DND-41 (cell line): ENCODE results near the gene DDIT4.

Source experiments
- ATAC-seq: fragments of 200-7000 bp; cut with Tn5 transposase; 3 replicates; pipeline ENCODE4 v1.9.1; 2021; ENCODE audit warnings: low read depth; ENCODE audit not compliant: insufficient read depth
- DNase-seq: peaks from one replicate; pipeline ENCODE4 v3.0.0-alpha.2; 2020
- H2AFZ ChIP-seq: 2 replicates; pipeline ENCODE4 v1.6.0; 2012; ENCODE audit warnings: low read depth, low read length
- H3K27ac ChIP-seq: 2 replicates; pipeline ENCODE4 v1.5.1; 2012; ENCODE audit warnings: low read length, inconsistent platforms
- H3K27me3 ChIP-seq: fragments of 200-600 bp; sonication (generic); 2 replicates; pipeline ENCODE4 v1.6.0; 2012; ENCODE audit warnings: low read length, mild to moderate bottlenecking, inconsistent platforms; ENCODE audit not compliant: insufficient read depth, poor library complexity
- H3K36me3 ChIP-seq: 2 replicates; pipeline ENCODE4 v1.5.1; 2012; ENCODE audit warnings: low read length, inconsistent platforms; ENCODE audit not compliant: insufficient read depth
- H3K4me1 ChIP-seq: 2 replicates; pipeline ENCODE4 v1.5.1; 2012; ENCODE audit warnings: mild to moderate bottlenecking, low read length; ENCODE audit not compliant: insufficient read depth
- H3K4me2 ChIP-seq: 2 replicates; pipeline ENCODE4 v1.6.0; 2012; ENCODE audit warnings: mild to moderate bottlenecking, moderate library complexity, low read length, inconsistent platforms; ENCODE audit not compliant: insufficient read depth
- H3K4me3 ChIP-seq, 2 experiments: fragments of 200-600 bp in 1 of 2; shearing (Covaris generic) in 1 of 2; 2 replicates each; pipeline ENCODE4 v1.5.1; 2012 to 2016; ENCODE audit warnings: inconsistent platforms in 2 of 2, low read length in 2 of 2, mild to moderate bottlenecking in 2 of 2, low read depth in 1 of 2, moderate library complexity in 1 of 2
- H3K79me2 ChIP-seq: 2 replicates; pipeline ENCODE4 v1.6.0; 2012; ENCODE audit warnings: low read length, inconsistent platforms; ENCODE audit not compliant: insufficient read depth
- H3K9ac ChIP-seq: 2 replicates; pipeline ENCODE4 v1.6.0; 2012; ENCODE audit warnings: low read depth, mild to moderate bottlenecking, inconsistent platforms, low read length, moderate library complexity
- H3K9me3 ChIP-seq: 2 replicates; pipeline ENCODE4 v1.5.1; 2012; ENCODE audit warnings: low read length, moderate library complexity, mild to moderate bottlenecking, inconsistent platforms; ENCODE audit not compliant: insufficient read depth, severe bottlenecking
- H4K20me1 ChIP-seq: 2 replicates; pipeline ENCODE4 v1.6.0; 2012; ENCODE audit warnings: low read length; ENCODE audit not compliant: insufficient read depth
- EZH2 ChIP-seq: IDR thresholded peaks from 3 replicates; pipeline ENCODE4 v1.6.1; 2012; ENCODE audit warnings: borderline replicate concordance, low read depth, mild to moderate bottlenecking, moderate library complexity, low read length, inconsistent platforms; ENCODE audit not compliant: severe bottlenecking
- TF ChIP-seq, protein P1 (sequence below): IDR thresholded peaks from 2 replicates; pipeline ENCODE4 v1.5.1; 2012; ENCODE audit warnings: borderline replicate concordance, low read length, moderate library complexity, mild to moderate bottlenecking; ENCODE audit not compliant: poor library complexity, severe bottlenecking; ENCODE audit errors: extremely low read depth

Gene DDIT4

DNA sequence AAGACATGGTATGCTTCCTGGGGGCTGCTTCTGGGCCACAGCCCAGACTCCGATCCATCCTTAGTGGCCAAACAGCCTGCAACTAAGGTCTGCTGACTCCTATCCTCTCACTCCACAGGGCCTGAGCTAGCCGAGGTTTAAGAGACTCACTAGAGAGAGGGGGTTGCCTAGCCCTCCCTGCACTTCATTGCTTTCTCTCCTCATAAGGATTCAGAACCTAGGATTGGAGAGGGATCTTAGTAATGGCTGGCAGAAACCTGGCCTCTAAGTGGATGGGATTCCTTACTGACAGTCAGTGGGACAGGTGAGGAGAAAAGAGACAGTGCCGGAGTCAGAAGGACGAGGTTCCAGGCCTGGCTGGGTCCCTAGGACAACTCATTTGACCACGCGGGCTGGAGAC lies 8.2 kb upstream of the DDIT4 start:
- H3K9ac ChIP-seq: no peak overlapping the region
- no peak for ATAC-seq
- H3K4me1 ChIP-seq: peaks cover 52% of the 10 kb centered on the region
- H3K4me3 ChIP-seq: no peak overlapping the region
- no peaks in the 10 kb centered on the region for H3K36me3 ChIP-seq
- DNase-seq: no peak
- no peak for TF ChIP-seq EZH2
- TF ChIP-seq, protein P1, sequence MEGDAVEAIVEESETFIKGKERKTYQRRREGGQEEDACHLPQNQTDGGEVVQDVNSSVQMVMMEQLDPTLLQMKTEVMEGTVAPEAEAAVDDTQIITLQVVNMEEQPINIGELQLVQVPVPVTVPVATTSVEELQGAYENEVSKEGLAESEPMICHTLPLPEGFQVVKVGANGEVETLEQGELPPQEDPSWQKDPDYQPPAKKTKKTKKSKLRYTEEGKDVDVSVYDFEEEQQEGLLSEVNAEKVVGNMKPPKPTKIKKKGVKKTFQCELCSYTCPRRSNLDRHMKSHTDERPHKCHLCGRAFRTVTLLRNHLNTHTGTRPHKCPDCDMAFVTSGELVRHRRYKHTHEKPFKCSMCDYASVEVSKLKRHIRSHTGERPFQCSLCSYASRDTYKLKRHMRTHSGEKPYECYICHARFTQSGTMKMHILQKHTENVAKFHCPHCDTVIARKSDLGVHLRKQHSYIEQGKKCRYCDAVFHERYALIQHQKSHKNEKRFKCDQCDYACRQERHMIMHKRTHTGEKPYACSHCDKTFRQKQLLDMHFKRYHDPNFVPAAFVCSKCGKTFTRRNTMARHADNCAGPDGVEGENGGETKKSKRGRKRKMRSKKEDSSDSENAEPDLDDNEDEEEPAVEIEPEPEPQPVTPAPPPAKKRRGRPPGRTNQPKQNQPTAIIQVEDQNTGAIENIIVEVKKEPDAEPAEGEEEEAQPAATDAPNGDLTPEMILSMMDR: no peak
- H3K9me3 ChIP-seq: no peaks in the 10 kb centered on the region
- H3K27ac ChIP-seq: peak overlapping the region; percentile 55
- no peak overlapping the region for H2AFZ ChIP-seq
- no peak overlapping the region for H3K4me2 ChIP-seq
- no peaks in the 10 kb centered on the region for H4K20me1 ChIP-seq
- H3K27me3 ChIP-seq: no peaks in the 10 kb centered on the region
- H3K79me2 ChIP-seq: no peaks in the 10 kb centered on the region

DNA sequence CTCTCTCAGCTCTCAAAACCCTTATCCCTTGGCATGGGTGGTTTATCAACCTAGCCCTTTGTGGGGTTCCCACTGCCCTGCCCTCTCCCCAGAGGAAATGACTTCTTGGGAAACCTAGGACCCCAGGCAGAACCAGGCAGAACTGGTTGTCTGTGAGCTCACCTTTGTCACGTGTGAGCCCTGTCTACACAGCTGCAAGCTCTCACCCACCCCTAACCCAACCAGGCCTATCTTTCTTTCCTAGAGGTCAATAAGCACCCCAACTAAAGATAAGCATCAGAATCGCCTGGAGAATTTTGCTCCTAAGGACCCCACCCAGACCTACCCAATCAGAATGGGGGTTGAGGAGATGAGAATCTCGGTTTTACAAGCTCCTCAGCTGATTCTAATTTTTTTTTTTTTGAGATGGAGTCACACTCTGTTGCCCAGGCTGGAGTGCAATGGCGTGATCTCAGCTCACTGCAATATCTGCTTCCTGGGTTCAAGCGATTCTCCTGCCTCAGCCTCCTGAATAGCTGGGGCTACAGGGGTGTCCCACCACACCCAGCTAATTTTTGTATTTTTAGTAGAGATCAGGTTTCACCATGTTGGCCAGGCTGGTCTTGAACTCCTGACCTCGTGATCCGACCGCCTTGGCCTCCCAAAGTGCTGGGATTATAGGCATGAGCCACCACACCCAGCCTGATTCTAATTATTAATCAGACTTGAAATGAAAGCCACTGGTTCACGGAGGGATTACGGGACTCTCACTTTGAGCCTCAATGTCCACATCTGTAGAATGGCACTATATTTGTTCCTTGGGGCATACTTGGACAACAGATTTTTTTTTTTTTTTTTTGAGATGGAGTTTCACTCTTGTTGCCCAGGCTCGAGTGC lies 7.5 kb upstream of the DDIT4 start:
- Histone ChIP-seq H3K4me3 (no peak overlapping the region), H3K4me2 (no peak overlapping the region), H2AFZ (no peak overlapping the region), H3K4me1 (peaks cover 45% of the 10 kb centered on the region), H3K36me3 (no peaks in the 10 kb centered on the region), H3K27ac (peak overlapping the region; percentile 55), H3K27me3 (no peaks in the 10 kb centered on the region), H3K79me2 (no peaks in the 10 kb centered on the region), H3K9me3 (no peaks in the 10 kb centered on the region), H3K9ac (no peak overlapping the region), H4K20me1 (no peaks in the 10 kb centered on the region)
- TF ChIP-seq, protein P1: no peak
- no peak for TF ChIP-seq EZH2
- DNase-seq (no peak), ATAC-seq (no peak)

DNA sequence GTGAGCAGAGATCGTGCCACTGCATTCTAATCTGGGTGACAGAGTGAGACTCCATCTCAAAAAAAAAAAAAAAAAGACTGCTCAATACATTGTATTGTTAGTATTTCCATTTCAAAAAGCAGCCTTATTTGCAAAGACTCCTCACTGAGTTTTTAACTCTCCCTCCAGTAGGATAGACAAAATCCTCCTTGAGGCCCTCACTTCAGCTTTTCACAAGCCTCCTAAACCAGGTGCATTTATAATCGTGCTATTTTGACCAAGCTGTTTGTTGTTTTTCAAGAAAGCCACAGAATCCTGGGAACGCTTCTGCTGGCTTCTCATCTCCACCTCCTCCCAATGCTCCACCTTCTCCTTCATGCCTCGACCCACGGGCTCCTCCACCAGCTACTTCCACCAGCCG lies 6.3 kb upstream of the DDIT4 start:
- no peak for ATAC-seq
- DNase-seq: no peak
- peak overlapping the region; percentile 53; the same call in 1 of the 2 replicates for H3K27ac ChIP-seq
- H3K4me3 ChIP-seq: no peak overlapping the region
- H3K9ac ChIP-seq: no peak overlapping the region
- no peak overlapping the region for H2AFZ ChIP-seq
- peaks cover 37% of the 10 kb centered on the region for H3K4me1 ChIP-seq
- H4K20me1 ChIP-seq: no peaks in the 10 kb centered on the region
- H3K9me3 ChIP-seq: no peaks in the 10 kb centered on the region
- H3K27me3 ChIP-seq: no peaks in the 10 kb centered on the region
- H3K36me3 ChIP-seq: no peaks in the 10 kb centered on the region
- H3K4me2 ChIP-seq: no peak overlapping the region
- H3K79me2 ChIP-seq: peaks cover 1% of the 10 kb centered on the region; the same call in 1 of the 2 replicates
- TF ChIP-seq EZH2: no peak
- TF ChIP-seq, protein P1: no peak
